ENCODE results near the gene RASA3. TPM values are rescaled to one million over a fixed set of nuclear protein-coding genes. Genes with fewer than 3 reads are reported as not detected.

RASA3 gene
- total RNA-seq, 1 experiment from 2014 or later, result 22.3 TPM

- TF ChIP-seq ARID4B (CRISPR knock-in tag; IDR thresholded peaks at IDR 0.05; ENCODE audit: borderline replicate concordance) (no peak), GTF2I (CRISPR knock-in tag; conservative IDR thresholded peaks at IDR 0.05) (no peak), KAT7 (CRISPR knock-in tag; IDR thresholded peaks at IDR 0.05; ENCODE audit: borderline replicate concordance) (no peak), ERG (CRISPR knock-in tag; IDR thresholded peaks at IDR 0.05) (no peak)
These were observed 43.6 kb downstream of the RASA3 start (continued) for GRCh38 chr13:114088863-114089262.

- ChIA-PET CTCF (interaction anchor here (1.0 to 1.5 kb wide), 2 partner anchors 23 to 153 kb away, joined by 3 to 8 read pairs; no protein-coding TSS in a partner anchor), POLR2A (interaction anchor here (0.7 kb wide), 1 partner anchor 238 kb away, joined by 3 read pairs; no protein-coding TSS in a partner anchor)
- Mint-ChIP-seq H3K9me3 (peaks cover 23% of the 10 kb centered on the region), H3K36me3 (peaks cover 28% of the 10 kb centered on the region), H3K4me3 (no peak overlapping the region), H3K27me3 (ENCODE audit: low read depth) (no peaks in the 10 kb centered on the region), H3K4me1 (peaks cover 18% of the 10 kb centered on the region), H3K27ac (no peak overlapping the region)
- TF ChIP-seq GABPB1 (CRISPR knock-in tag; IDR thresholded peaks at IDR 0.05) (no peak), RORB (CRISPR knock-in tag; IDR thresholded peaks at IDR 0.05) (no peak), CREM (CRISPR knock-in tag; IDR thresholded peaks at IDR 0.05) (no peak), ATF1 (CRISPR knock-in tag; IDR thresholded peaks at IDR 0.05) (no peak)
- ATAC-seq (no peak), DNase-seq (ENCODE audit: low spot score) (no peak)
These were observed 44.2 kb downstream of the RASA3 start for GRCh38 chr13:114088234-114088633.

GRCh38 chr13:114087430-114087829 lies 45.0 kb downstream of the RASA3 start:
- ATAC-seq (no peak), DNase-seq (ENCODE audit: low spot score) (peak; percentile 9)
- Mint-ChIP-seq H3K27ac (no peak overlapping the region), H3K27me3 (ENCODE audit: low read depth) (no peaks in the 10 kb centered on the region), H3K4me3 (no peak overlapping the region), H3K4me1 (peaks cover 18% of the 10 kb centered on the region), H3K36me3 (peaks cover 29% of the 10 kb centered on the region), H3K9me3 (peaks cover 21% of the 10 kb centered on the region)
- ChIA-PET POLR2A (no interaction called here), CTCF (interaction anchor here (1.5 kb wide), 1 partner anchor 23 kb away, joined by 8 read pairs; no protein-coding TSS in a partner anchor)
- TF ChIP-seq ZNF396 (CRISPR knock-in tag; IDR thresholded peaks at IDR 0.05; ENCODE audit: borderline replicate concordance) (no peak), NFYB (CRISPR knock-in tag; conservative IDR thresholded peaks at IDR 0.05; ENCODE audit: low read depth) (no peak), CREB1 (CRISPR knock-in tag; IDR thresholded peaks at IDR 0.05) (no peak), E2F5 (CRISPR knock-in tag; IDR thresholded peaks at IDR 0.05) (no peak), CBFB (CRISPR knock-in tag; IDR thresholded peaks at IDR 0.05; ENCODE audit: low read depth) (no peak), PRRX2 (CRISPR knock-in tag; IDR thresholded peaks at IDR 0.05) (no peak), ATF2 (CRISPR knock-in tag; IDR thresholded peaks at IDR 0.05; ENCODE audit: borderline replicate concordance, low read depth) (no peak), MAX (CRISPR knock-in tag; IDR thresholded peaks at IDR 0.05) (no peak), TEAD1 (CRISPR knock-in tag; IDR thresholded peaks at IDR 0.05) (no peak), SP1 (CRISPR knock-in tag; conservative IDR thresholded peaks at IDR 0.05) (no peak), HMGXB4 (CRISPR knock-in tag; IDR thresholded peaks at IDR 0.05) (no peak), USF1 (CRISPR knock-in tag; IDR thresholded peaks at IDR 0.05) (no peak), CREM (CRISPR knock-in tag; IDR thresholded peaks at IDR 0.05) (no peak)
